SK-N-SH (cell line): ENCODE data around the gene SNTG2. TPM values are rescaled to one million over a fixed set of nuclear protein-coding genes. Genes with fewer than 3 reads are reported as not detected.

Experiments
- CTCF ChIA-PET: fragments of 300-600, 350-600 bp; formaldehyde crosslinking; extraction: SDS; loops from one replicate; lab custom pipeline; 2021; lab: Yijun Ruan, JAX
- POLR2A ChIA-PET: fragments of 350-600 bp; sonication (Branson Sonifier 250); formaldehyde crosslinking; extraction: SDS; loops from one replicate; lab custom pipeline; 2020; ENCODE audit warnings: antibody characterized with exemption, inconsistent platforms; lab: Yijun Ruan, JAX
- DNase-seq: peaks from one replicate; pipeline ENCODE4 v3.0.0; 2012
- H2AFZ ChIP-seq: fragments of 200-600 bp; sonication (generic); 2 replicates; pipeline ENCODE4 v1.8.1; 2016; ENCODE audit warnings: antibody characterized with exemption, mild to moderate bottlenecking, low read depth
- H3F3A ChIP-seq: fragments of 200-600 bp; sonication (generic); replicated peaks from 2 replicates; pipeline ENCODE3; 2016; ENCODE audit warnings: antibody characterized with exemption, mild to moderate bottlenecking; ENCODE audit not compliant: insufficient read depth
- H3K27ac ChIP-seq, 2 experiments: fragments of 200-500 bp in 1 of 2; fragments of 200-600 bp in 1 of 2; sonication (Bioruptor generic) in 1 of 2; sonication (generic), shearing (Covaris generic) in 1 of 2; 2 replicates each; pipeline versions ENCODE4 v1.5.1 to v1.6.1; 2014 to 2016; ENCODE audit warnings: low read depth in 2 of 2, inconsistent platforms in 1 of 2, low read length in 1 of 2, mild to moderate bottlenecking in 1 of 2, mixed read lengths in 1 of 2
- H3K27me3 ChIP-seq: fragments of 200-600 bp; sonication (generic), shearing (Covaris generic); 2 replicates; pipeline ENCODE4 v1.6.1; 2016; ENCODE audit warnings: mixed run types; ENCODE audit not compliant: insufficient read depth
- H3K36me3 ChIP-seq, 2 experiments: fragments of 200-500 bp in 1 of 2; fragments of 200-600 bp in 1 of 2; sonication (Bioruptor generic) in 1 of 2; sonication (generic) in 1 of 2; replicated peaks in 1 of 2; 2 replicates each; pipeline versions ENCODE3 to v1.5.1; 2014 to 2016; ENCODE audit warnings: low read length in 1 of 2, mild to moderate bottlenecking in 1 of 2; ENCODE audit not compliant: insufficient read depth in 2 of 2, control insufficient read depth in 1 of 2
- H3K4me1 ChIP-seq, 2 experiments: fragments of 200-500 bp in 1 of 2; fragments of 200-600 bp in 1 of 2; sonication (Bioruptor generic) in 1 of 2; sonication (generic), shearing (Covaris generic) in 1 of 2; 2 replicates each; pipeline versions ENCODE4 v1.5.1 to v1.6.1; 2014 to 2016; ENCODE audit warnings: low read depth in 1 of 2, low read length in 1 of 2, mixed run types in 1 of 2; ENCODE audit not compliant: insufficient read depth in 2 of 2, control insufficient read depth in 1 of 2
- H3K4me2 ChIP-seq: fragments of 200-600 bp; sonication (generic), shearing (Covaris generic); 2 replicates; pipeline ENCODE4 v1.6.1; 2017; ENCODE audit warnings: mixed run types
- H3K4me3 ChIP-seq, 2 experiments: fragments of 200-500 bp in 1 of 2; fragments of 200-600 bp in 1 of 2; sonication (Bioruptor generic) in 1 of 2; sonication (generic), shearing (Covaris generic) in 1 of 2; 2 replicates each; pipeline versions ENCODE4 v1.5.1 to v1.8.1; 2014 to 2016; ENCODE audit warnings: low read depth in 2 of 2, inconsistent platforms in 1 of 2, low read length in 1 of 2, mild to moderate bottlenecking in 1 of 2, mixed read lengths in 1 of 2, moderate library complexity in 1 of 2
- H3K79me2 ChIP-seq: fragments of 200-600 bp; sonication (generic); 2 replicates; pipeline ENCODE4 v1.8.1; 2017; ENCODE audit warnings: mild to moderate bottlenecking; ENCODE audit not compliant: insufficient read depth
- H3K9ac ChIP-seq: fragments of 200-600 bp; sonication (generic); 2 replicates; pipeline ENCODE4 v1.6.1; 2017; ENCODE audit warnings: mixed run types
- H3K9me2 ChIP-seq: fragments of 200-600 bp; sonication (generic); 2 replicates; pipeline ENCODE4 v1.6.1; 2017; ENCODE audit warnings: mixed run types
- H3K9me3 ChIP-seq: fragments of 200-600 bp; sonication (generic); 2 replicates; pipeline ENCODE4 v1.6.1; 2017; ENCODE audit warnings: mixed run types, mild to moderate bottlenecking, moderate library complexity
- H4K20me1 ChIP-seq: fragments of 200-600 bp; sonication (generic); 2 replicates; pipeline ENCODE4 v1.6.1; 2017; ENCODE audit warnings: mild to moderate bottlenecking, mixed run types; ENCODE audit not compliant: insufficient read depth
- CHD2 ChIP-seq: fragments of 150-350 bp; IDR thresholded peaks from 2 replicates; pipeline ENCODE4 v1.6.1; 2018; ENCODE audit warnings: low read length; ENCODE audit not compliant: partially characterized antibody
- ELF1 ChIP-seq: IDR thresholded peaks from 2 replicates; pipeline ENCODE4 v1.4.0; 2012
- EP300 ChIP-seq, 2 experiments: IDR thresholded peaks; 2 replicates each; pipeline versions ENCODE4 v1.4.0 to v1.6.1; 2012; ENCODE audit warnings: borderline replicate concordance in 1 of 2, low read depth in 1 of 2, low read length in 1 of 2
- EZH2phosphoT487 ChIP-seq: fragments of 200-600 bp; sonication (generic); IDR thresholded peaks from 2 replicates; pipeline ENCODE4 v1.6.1; 2017; ENCODE audit warnings: low read depth, mixed run types, mild to moderate bottlenecking, antibody characterized with exemption, moderate library complexity, borderline replicate concordance
- FOSL2 ChIP-seq: IDR thresholded peaks from 2 replicates; pipeline ENCODE4 v1.4.0; 2012; ENCODE audit warnings: low read depth, mild to moderate bottlenecking, moderate library complexity, borderline replicate concordance
- FOXM1 ChIP-seq: IDR thresholded peaks from 2 replicates; pipeline ENCODE4 v1.4.0; 2012; ENCODE audit warnings: low read depth, mild to moderate bottlenecking
- GABPA ChIP-seq: IDR thresholded peaks from 2 replicates; pipeline ENCODE4 v1.4.0; 2012; ENCODE audit warnings: low read depth, mild to moderate bottlenecking
- GATA2 ChIP-seq: sonication (generic); formaldehyde crosslinking; IDR thresholded peaks from 2 replicates; pipeline ENCODE4 v1.5.0; 2020; ENCODE audit warnings: mild to moderate bottlenecking, missing genetic modification reagents
- JUND ChIP-seq: IDR thresholded peaks from 2 replicates; pipeline ENCODE4 v1.4.0; 2012
- MXI1 ChIP-seq: IDR thresholded peaks from 2 replicates; pipeline ENCODE4 v1.6.1; 2012; ENCODE audit warnings: mild to moderate bottlenecking, low read depth, low read length, improper control_type of control experiment
- NFIC ChIP-seq: IDR thresholded peaks from 2 replicates; pipeline ENCODE4 v1.4.0; 2012; ENCODE audit warnings: borderline replicate concordance
- POLR2AphosphoS5 ChIP-seq: IDR thresholded peaks from 2 replicates; pipeline ENCODE4 v1.6.1; 2012; ENCODE audit warnings: low read depth, low read length
- RAD21 ChIP-seq: IDR thresholded peaks from 2 replicates; pipeline ENCODE4 v1.6.1; 2012; ENCODE audit warnings: mild to moderate bottlenecking, low read length
- RFX5 ChIP-seq: IDR thresholded peaks from 2 replicates; pipeline ENCODE4 v1.6.1; 2012; ENCODE audit warnings: mild to moderate bottlenecking, improper control_type of control experiment, low read length
- RXRA ChIP-seq: IDR thresholded peaks from 2 replicates; pipeline ENCODE4 v1.4.0; 2012; ENCODE audit warnings: low read depth, mild to moderate bottlenecking, borderline replicate concordance
- SIN3A ChIP-seq: IDR thresholded peaks from 2 replicates; pipeline ENCODE4 v1.6.1; 2012; ENCODE audit warnings: low read depth, mild to moderate bottlenecking, low read length, moderate library complexity, borderline replicate concordance
- SMC3 ChIP-seq: IDR thresholded peaks from 2 replicates; pipeline ENCODE4 v1.6.1; 2012; ENCODE audit warnings: low read depth, low read length, improper control_type of control experiment
- TAF1 ChIP-seq: IDR thresholded peaks from 2 replicates; pipeline ENCODE4 v1.6.1; 2012; ENCODE audit warnings: low read depth, mild to moderate bottlenecking, low read length, moderate library complexity, borderline replicate concordance
- TCF12 ChIP-seq: IDR thresholded peaks from 2 replicates; pipeline ENCODE4 v1.4.0; 2012
- WGBS: methylation state at CpG from one replicate; pipeline ENCODE4 v1.1.6; 2017; ENCODE audit warnings: low lambda C conversion rate; 5-methylcytosine and 5-hydroxymethylcytosine counted together
- polyA plus RNA-seq, 3 experiments: library from polyadenylated mRNA; depleted of rRNA; stranded (reverse); fragments of >200 nt; gene quantifications; 2 replicates each; pipeline ENCODE4 v1.2.3, GENCODE V29; 2012
- TF ChIP-seq, protein P1 (sequence below): IDR thresholded peaks from 2 replicates; pipeline ENCODE4 v1.4.0; 2012; ENCODE audit warnings: low read depth
- TF ChIP-seq, protein P2 (sequence below): IDR thresholded peaks from 2 replicates; pipeline ENCODE4 v1.4.0; 2012; ENCODE audit warnings: low read depth, borderline replicate concordance
- TF ChIP-seq, protein P3 (sequence below): IDR thresholded peaks from 2 replicates; pipeline ENCODE4; 2012
- TF ChIP-seq, protein P4 (sequence below): fragments of 150-350 bp; IDR thresholded peaks from 2 replicates; pipeline ENCODE4 v1.6.1; 2016; ENCODE audit warnings: mild to moderate bottlenecking, low read depth, low read length
- TF ChIP-seq, protein P5 (sequence below): fragments of 150-350 bp; IDR thresholded peaks from 2 replicates; pipeline ENCODE4 v1.6.1; 2017; ENCODE audit warnings: antibody characterized with exemption, low read length, low read depth, borderline replicate concordance

Gene SNTG2
- polyA plus RNA-seq, 1 of the 3 experiments (the other 2 are of a cell fraction): not detected

DNA sequence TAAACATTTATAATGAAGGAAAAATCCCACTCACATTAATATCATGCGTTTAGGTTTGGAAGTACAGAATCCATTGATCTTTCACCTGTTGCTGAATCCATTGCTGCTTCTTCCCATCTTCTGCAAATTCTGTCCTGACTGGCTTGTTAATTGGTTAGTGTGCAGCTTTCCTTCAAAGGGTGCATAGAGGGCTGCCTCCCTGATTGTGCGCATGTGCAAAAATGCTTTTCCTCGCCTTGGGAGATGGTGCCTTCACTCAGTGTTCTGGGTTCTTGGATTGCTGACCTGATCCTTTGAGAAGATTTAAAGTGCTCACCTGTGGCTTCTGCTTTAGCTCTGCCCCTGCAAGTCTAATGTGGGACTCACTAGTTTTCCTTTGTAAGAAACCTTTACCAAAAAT lies 231.2 kb downstream of the SNTG2 start (continued):
- TF ChIP-seq EZH2phosphoT487: no peak

DNA sequence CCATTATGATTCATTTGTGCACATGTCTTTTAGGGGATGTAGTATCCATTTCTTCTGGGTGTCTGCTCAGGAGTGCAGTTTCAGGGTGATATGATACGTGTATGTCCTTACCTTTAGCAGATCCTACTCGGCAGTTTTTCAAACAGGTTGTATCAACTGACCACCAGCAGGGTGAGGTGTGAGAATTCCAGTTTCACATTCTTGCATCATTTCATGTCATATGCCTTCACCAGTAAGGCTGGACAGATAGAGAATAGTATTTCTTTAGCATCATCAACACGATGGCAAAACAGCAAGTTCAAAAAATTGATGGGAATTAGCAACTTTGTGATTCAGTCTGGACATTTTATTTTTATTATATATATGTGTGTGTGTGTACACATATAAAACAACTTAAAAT lies 232.7 kb downstream of the SNTG2 start:
- CTCF ChIA-PET: interaction anchor here (1.5 kb wide), 1 partner anchor 363 kb away, joined by 4 read pairs; no protein-coding TSS in a partner anchor
- no peak overlapping the region for H3K27ac ChIP-seq
- POLR2A ChIA-PET: no interaction called here

DNA sequence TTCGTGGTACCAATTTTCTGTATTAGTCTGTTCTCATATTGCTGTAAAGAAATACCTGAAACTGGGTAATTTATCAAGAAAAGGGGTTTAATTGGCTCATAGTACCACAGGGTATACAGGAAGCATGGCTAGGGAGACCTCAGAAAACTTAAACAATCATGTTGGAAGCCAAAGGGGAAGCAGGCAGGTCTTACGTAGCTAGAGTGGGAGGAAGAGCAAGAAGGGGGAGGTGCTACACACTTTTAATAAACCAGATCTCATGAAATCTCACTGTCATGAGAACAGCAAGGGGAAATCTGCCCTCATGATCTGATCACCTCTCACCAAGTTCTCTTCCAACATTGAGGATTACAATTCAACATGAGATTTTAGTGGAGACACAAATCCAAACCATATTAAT lies 235.8 kb downstream of the SNTG2 start:
- no peak overlapping the region for H3K27ac ChIP-seq
- no peak overlapping the region for H3K9ac ChIP-seq
- CTCF ChIA-PET: no interaction called here
- 24% methylated on average over 2 of the region's 2 CpGs for WGBS
- no peaks in the 10 kb centered on the region for H3K36me3 ChIP-seq
- H2AFZ ChIP-seq: no peak overlapping the region
- H3K4me1 ChIP-seq: no peaks in the 10 kb centered on the region
- no peaks in the 10 kb centered on the region for H3K79me2 ChIP-seq
- H3K9me3 ChIP-seq: peaks cover 15% of the 10 kb centered on the region; the same call in 1 of the 2 replicates
- no peak for DNase-seq
- no peak overlapping the region for H3K4me2 ChIP-seq
- no peaks in the 10 kb centered on the region for H3K27me3 ChIP-seq
- H4K20me1 ChIP-seq: no peaks in the 10 kb centered on the region
- no peaks in the 10 kb centered on the region for H3K9me2 ChIP-seq
- POLR2A ChIA-PET: no interaction called here
- H3F3A ChIP-seq: no peaks in the 10 kb centered on the region
- H3K4me3 ChIP-seq: no peak overlapping the region
- TF ChIP-seq, protein P1, sequence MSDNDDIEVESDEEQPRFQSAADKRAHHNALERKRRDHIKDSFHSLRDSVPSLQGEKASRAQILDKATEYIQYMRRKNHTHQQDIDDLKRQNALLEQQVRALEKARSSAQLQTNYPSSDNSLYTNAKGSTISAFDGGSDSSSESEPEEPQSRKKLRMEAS: no peak
- TF ChIP-seq EP300 (IDR thresholded peaks at IDR 0.05; ENCODE audit: borderline replicate concordance in 1 of 2, low read depth in 1 of 2, low read length in 1 of 2): no peak
- TF ChIP-seq, protein P2, sequence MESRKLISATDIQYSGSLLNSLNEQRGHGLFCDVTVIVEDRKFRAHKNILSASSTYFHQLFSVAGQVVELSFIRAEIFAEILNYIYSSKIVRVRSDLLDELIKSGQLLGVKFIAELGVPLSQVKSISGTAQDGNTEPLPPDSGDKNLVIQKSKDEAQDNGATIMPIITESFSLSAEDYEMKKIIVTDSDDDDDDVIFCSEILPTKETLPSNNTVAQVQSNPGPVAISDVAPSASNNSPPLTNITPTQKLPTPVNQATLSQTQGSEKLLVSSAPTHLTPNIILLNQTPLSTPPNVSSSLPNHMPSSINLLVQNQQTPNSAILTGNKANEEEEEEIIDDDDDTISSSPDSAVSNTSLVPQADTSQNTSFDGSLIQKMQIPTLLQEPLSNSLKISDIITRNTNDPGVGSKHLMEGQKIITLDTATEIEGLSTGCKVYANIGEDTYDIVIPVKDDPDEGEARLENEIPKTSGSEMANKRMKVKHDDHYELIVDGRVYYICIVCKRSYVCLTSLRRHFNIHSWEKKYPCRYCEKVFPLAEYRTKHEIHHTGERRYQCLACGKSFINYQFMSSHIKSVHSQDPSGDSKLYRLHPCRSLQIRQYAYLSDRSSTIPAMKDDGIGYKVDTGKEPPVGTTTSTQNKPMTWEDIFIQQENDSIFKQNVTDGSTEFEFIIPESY: no peak
- no peak for TF ChIP-seq GATA2 (CRISPR knock-in tag)
- no peak for TF ChIP-seq RAD21
- TF ChIP-seq, protein P3, sequence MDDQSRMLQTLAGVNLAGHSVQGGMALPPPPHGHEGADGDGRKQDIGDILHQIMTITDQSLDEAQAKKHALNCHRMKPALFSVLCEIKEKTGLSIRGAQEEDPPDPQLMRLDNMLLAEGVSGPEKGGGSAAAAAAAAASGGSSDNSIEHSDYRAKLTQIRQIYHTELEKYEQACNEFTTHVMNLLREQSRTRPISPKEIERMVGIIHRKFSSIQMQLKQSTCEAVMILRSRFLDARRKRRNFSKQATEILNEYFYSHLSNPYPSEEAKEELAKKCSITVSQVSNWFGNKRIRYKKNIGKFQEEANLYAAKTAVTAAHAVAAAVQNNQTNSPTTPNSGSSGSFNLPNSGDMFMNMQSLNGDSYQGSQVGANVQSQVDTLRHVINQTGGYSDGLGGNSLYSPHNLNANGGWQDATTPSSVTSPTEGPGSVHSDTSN: no peak
- no peak for TF ChIP-seq JUND
- TF ChIP-seq POLR2AphosphoS5: no peak
- TF ChIP-seq RFX5: no peak
- no peak for TF ChIP-seq TAF1

More for the DNA sequence above, 232.7 kb downstream of the SNTG2 start:
- Histone ChIP-seq H3K4me1 (no peaks in the 10 kb centered on the region), H3K9me3 (peaks cover 8% of the 10 kb centered on the region; the same call in 1 of the 2 replicates), H3K4me3 (no peak overlapping the region), H3K27me3 (no peaks in the 10 kb centered on the region), H3K4me2 (no peak overlapping the region), H4K20me1 (no peaks in the 10 kb centered on the region), H3K36me3 (no peaks in the 10 kb centered on the region), H3F3A (no peaks in the 10 kb centered on the region), H3K79me2 (no peaks in the 10 kb centered on the region), H3K9ac (no peak overlapping the region), H3K9me2 (no peaks in the 10 kb centered on the region), H2AFZ (no peak overlapping the region)
- TF ChIP-seq RFX5 (no peak), GABPA (no peak), SMC3 (no peak), FOSL2 (no peak), SIN3A (no peak), RAD21 (no peak), MXI1 (no peak), EP300 (IDR thresholded peaks at IDR 0.05; ENCODE audit: borderline replicate concordance in 1 of 2, low read depth in 1 of 2, low read length in 1 of 2) (no peak), CHD2 (no peak), TCF12 (no peak), ELF1 (no peak), POLR2AphosphoS5 (no peak), FOXM1 (no peak), RXRA (no peak), NFIC (no peak), EZH2phosphoT487 (no peak), TAF1 (no peak)
- TF ChIP-seq, protein P1: no peak
- TF ChIP-seq, protein P4, sequence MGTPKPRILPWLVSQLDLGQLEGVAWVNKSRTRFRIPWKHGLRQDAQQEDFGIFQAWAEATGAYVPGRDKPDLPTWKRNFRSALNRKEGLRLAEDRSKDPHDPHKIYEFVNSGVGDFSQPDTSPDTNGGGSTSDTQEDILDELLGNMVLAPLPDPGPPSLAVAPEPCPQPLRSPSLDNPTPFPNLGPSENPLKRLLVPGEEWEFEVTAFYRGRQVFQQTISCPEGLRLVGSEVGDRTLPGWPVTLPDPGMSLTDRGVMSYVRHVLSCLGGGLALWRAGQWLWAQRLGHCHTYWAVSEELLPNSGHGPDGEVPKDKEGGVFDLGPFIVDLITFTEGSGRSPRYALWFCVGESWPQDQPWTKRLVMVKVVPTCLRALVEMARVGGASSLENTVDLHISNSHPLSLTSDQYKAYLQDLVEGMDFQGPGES: no peak
- TF ChIP-seq, protein P5, sequence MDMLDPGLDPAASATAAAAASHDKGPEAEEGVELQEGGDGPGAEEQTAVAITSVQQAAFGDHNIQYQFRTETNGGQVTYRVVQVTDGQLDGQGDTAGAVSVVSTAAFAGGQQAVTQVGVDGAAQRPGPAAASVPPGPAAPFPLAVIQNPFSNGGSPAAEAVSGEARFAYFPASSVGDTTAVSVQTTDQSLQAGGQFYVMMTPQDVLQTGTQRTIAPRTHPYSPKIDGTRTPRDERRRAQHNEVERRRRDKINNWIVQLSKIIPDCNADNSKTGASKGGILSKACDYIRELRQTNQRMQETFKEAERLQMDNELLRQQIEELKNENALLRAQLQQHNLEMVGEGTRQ: no peak
- 10% methylated on average over 3 of the region's 3 CpGs for WGBS
- DNase-seq: no peak
